ENCODE data around the gene OXA1L.

OXA1L gene

GRCh38 chr14:22768947-22769346 is 2.5 kb downstream of the OXA1L start:
- no peak for DNase-seq (ENCODE audit: low read depth)
- TF ChIP-seq, protein P1, sequence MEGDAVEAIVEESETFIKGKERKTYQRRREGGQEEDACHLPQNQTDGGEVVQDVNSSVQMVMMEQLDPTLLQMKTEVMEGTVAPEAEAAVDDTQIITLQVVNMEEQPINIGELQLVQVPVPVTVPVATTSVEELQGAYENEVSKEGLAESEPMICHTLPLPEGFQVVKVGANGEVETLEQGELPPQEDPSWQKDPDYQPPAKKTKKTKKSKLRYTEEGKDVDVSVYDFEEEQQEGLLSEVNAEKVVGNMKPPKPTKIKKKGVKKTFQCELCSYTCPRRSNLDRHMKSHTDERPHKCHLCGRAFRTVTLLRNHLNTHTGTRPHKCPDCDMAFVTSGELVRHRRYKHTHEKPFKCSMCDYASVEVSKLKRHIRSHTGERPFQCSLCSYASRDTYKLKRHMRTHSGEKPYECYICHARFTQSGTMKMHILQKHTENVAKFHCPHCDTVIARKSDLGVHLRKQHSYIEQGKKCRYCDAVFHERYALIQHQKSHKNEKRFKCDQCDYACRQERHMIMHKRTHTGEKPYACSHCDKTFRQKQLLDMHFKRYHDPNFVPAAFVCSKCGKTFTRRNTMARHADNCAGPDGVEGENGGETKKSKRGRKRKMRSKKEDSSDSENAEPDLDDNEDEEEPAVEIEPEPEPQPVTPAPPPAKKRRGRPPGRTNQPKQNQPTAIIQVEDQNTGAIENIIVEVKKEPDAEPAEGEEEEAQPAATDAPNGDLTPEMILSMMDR (IDR thresholded peaks at IDR 0.05; ENCODE audit: insufficient read depth, low read depth, low read length, missing control alignments) = no peak
- no peak overlapping the region for H3K4me3 ChIP-seq (ENCODE audit: low read length)

DNA sequence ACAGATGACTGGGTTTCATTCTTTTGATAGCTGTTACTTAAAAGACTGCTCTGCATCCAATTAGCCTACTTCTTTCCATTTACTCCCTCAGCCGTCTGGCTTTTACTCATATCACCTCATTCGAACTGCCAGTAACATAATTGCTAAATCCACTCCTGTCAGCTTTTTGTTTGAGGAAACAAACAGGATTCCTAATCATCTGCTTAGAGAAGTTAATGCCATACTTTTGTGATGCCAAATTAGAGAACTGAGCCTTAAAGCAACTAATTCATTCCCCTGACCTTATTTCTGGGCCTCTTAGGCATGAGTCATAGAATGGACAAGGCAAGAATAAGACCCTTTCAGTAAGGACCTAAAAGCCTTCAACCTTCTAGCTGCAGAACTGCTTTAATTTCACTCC is 2.9 kb downstream of the OXA1L start:
- TF ChIP-seq, protein P1 (IDR thresholded peaks at IDR 0.05; ENCODE audit: insufficient read depth, low read depth, low read length, missing control alignments) = no peak
- no peak for DNase-seq (ENCODE audit: low read depth)
- H3K4me3 ChIP-seq (ENCODE audit: low read length) = no peak overlapping the region

DNA sequence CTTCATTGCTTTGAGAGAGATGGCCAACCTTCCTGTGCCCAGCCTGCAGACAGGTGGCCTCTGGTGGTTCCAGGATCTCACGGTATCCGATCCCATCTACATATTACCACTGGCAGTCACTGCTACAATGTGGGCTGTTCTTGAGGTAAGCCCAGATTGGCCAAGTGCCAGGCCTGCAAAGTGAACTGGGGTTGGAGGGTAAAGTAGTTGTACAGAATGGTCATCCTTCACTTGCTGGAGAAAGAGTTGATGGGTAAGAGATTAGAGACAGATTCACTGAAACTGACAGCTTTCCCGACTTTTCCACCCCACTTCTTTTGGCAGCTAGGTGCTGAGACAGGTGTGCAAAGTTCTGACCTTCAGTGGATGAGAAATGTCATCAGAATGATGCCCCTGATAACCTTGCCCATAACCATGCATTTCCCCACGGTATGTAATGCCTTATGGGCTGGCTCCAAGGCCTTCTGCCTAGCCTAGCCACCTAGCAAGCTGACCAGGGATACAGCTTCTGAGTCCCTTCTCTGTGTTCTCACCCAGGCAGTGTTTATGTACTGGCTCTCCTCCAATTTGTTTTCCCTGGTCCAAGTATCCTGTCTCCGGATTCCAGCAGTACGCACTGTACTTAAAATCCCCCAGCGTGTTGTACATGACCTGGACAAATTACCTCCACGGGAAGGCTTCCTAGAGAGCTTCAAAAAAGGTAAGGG is 4.1 kb downstream of the OXA1L start:
- DNase-seq (ENCODE audit: low read depth) = no peak
- TF ChIP-seq, protein P1 (IDR thresholded peaks at IDR 0.05; ENCODE audit: insufficient read depth, low read depth, low read length, missing control alignments) = no peak
- H3K4me3 ChIP-seq (ENCODE audit: low read length) = no peak overlapping the region

DNA sequence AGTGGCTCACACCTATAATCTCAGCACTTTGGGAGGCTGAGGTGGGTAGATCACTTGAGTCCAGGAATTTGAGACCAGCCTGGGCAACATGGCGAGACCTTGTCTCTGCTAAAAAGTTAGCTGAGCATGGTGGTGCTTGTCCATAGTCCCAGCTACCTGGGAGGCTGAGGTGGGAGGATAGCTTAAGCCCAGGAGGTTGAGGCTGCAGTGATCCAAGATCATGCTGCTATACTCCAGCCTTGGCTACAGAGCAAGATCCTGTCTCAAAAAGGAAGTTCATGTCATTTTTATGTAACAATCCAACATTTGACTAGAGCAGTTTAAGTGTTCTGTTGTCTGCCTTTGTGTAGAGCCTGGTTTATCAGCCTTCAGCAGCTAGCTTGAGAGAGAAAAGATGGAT is 6.2 kb downstream of the OXA1L start:
- DNase-seq (ENCODE audit: low read depth) = no peak
- TF ChIP-seq, protein P1 (IDR thresholded peaks at IDR 0.05; ENCODE audit: insufficient read depth, low read depth, low read length, missing control alignments) = no peak
- no peak overlapping the region for H3K4me3 ChIP-seq (ENCODE audit: low read length)

DNA sequence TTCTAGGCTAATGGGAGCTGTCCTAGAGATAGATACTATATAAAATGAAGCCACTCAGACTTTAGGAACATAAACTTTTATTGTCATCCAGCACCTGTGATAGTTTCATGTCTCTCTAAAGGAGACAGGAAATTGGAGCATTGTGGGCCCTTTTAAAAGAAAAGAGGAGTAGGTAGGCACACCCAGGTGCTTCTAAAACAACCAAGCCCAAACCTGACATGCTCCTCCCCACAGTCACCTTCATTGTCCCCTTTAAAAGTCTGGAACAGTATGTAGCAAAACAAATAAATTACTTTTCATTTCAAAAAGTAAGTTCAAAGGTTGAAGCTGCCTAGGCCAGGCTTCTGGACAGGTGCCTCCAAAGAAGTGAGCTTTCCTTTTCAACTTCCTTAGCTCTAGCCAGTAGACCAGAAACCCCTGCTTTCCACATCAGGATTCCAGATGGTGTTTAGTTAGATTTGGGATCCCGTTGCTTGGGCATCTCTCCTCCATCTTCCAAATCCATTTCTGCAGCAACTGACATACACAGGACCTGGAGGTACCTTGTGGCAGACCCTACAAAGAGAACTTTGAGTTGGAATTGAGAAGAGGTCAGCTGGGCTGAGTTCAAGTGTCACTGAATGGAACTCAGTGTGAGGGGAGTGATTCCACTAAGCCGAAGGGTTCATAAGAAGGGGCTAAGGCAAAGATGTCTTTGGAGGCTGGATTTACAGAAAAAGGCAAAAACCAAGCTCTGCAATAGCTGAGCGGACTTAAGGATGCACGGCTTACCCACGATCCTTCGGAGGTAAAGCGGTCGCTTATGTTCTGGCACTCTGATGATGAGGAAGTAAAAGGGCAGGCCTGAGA is 6.9 kb downstream of the OXA1L start:
- TF ChIP-seq, protein P1 (IDR thresholded peaks at IDR 0.05; ENCODE audit: insufficient read depth, low read depth, low read length, missing control alignments) = no peak
- DNase-seq (ENCODE audit: low read depth) = no peak
- H3K4me3 ChIP-seq (ENCODE audit: low read length) = no peak overlapping the region

DNA sequence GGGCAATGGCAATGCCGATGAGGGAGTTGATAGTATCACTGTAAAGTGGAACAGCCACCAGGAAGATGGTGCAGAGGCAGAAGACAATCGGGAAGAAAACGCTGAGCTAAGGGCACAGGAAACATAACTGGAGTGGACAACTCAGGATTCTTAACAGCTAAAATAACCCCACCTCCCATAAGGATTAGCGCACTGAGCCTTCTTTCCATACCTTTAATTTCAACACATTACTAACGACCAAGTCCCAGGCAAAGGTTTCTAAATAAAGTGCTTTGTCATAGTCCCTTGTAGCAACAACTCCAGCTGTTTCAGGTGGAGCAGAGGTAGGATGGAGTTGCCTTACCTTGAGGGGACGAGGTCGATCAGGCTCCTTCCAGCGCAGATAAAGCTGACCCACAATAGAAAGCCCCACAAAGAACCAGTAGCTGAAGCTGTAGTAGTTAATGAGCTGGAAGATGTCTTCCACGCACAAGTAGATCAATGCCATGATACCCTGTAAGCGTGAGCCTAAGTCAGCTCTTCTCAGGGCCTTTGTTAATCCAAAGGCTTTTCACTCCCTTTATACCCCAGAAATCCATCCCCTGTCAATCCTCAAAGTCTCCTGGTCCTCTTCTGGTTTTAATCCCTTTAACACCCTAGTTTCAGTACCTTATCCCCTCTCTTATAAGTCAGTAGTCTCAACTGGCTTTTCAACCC is 7.7 kb downstream of the OXA1L start:
- DNase-seq (ENCODE audit: low read depth) = no peak
- TF ChIP-seq, protein P1 (IDR thresholded peaks at IDR 0.05; ENCODE audit: insufficient read depth, low read depth, low read length, missing control alignments) = no peak

More for the DNA sequence above, 7.7 kb downstream of the OXA1L start:
- no peak overlapping the region for H3K4me3 ChIP-seq (ENCODE audit: low read length)

Data from epithelial cell of esophagus (primary cell).